Neural progenitor cell (in vitro differentiated cells): Measurements from ENCODE around the gene UNG. TPM values are rescaled to one million over a fixed set of nuclear protein-coding genes. Genes with fewer than 3 reads are reported as not detected.

ENCODE experiments used
- DNase-seq: peaks from one replicate; pipeline ENCODE4 v3.0.0-alpha.2; 2016; ENCODE audit warnings: low spot score
- H2AFZ ChIP-seq: fragments of 200-600 bp; sonication (generic); replicated peaks from 2 replicates; pipeline ENCODE4 v1.6.1; 2016; ENCODE audit warnings: antibody characterized with exemption
- H3F3A ChIP-seq: fragments of 200-600 bp; sonication (generic); 2 replicates; pipeline ENCODE4 v1.6.1; 2016; ENCODE audit warnings: antibody characterized with exemption, low read depth
- H3K27ac ChIP-seq: fragments of 200-600 bp; sonication (generic); 2 replicates; pipeline ENCODE4 v1.5.1; 2016; ENCODE audit warnings: mild to moderate bottlenecking
- H3K27me3 ChIP-seq: fragments of 200-600 bp; sonication (generic); 2 replicates; pipeline ENCODE4 v1.6.1; 2016; ENCODE audit warnings: mild to moderate bottlenecking, moderate library complexity
- H3K36me3 ChIP-seq: fragments of 200-600 bp; sonication (generic); 2 replicates; pipeline ENCODE4 v1.5.1; 2016
- H3K4me1 ChIP-seq: fragments of 200-600 bp; sonication (generic); 2 replicates; pipeline ENCODE4 v1.6.1; 2016; ENCODE audit warnings: mixed run types
- H3K4me2 ChIP-seq: fragments of 200-600 bp; sonication (generic); 2 replicates; pipeline ENCODE4 v1.6.1; 2016
- H3K4me3 ChIP-seq: fragments of 200-600 bp; sonication (generic); 2 replicates; pipeline ENCODE4 v1.5.1; 2016
- H3K79me2 ChIP-seq: fragments of 200-600 bp; sonication (generic); 2 replicates; pipeline ENCODE4 v1.6.1; 2016; ENCODE audit warnings: low read depth
- H3K9ac ChIP-seq: fragments of 200-600 bp; sonication (generic); 2 replicates; pipeline ENCODE4 v1.6.1; 2016
- H3K9me3 ChIP-seq: fragments of 200-600 bp; sonication (generic); 2 replicates; pipeline ENCODE4 v1.5.1; 2016; ENCODE audit warnings: low read depth
- H4K20me1 ChIP-seq: fragments of 200-600 bp; sonication (generic); 2 replicates; pipeline ENCODE4 v1.6.1; 2016; ENCODE audit warnings: low read depth
- H3K27ac Mint-ChIP-seq: 3 replicates; pipeline ENCODE4 v1.8.0; 2021; ENCODE audit warnings: mixed read lengths
- H3K27me3 Mint-ChIP-seq: 2 replicates; pipeline ENCODE4 v1.8.0; 2022; ENCODE audit warnings: low read depth, mild to moderate bottlenecking, inconsistent platforms, moderate library complexity, mixed read lengths; ENCODE audit not compliant: insufficient read depth
- H3K36me3 Mint-ChIP-seq: 3 replicates; pipeline ENCODE4 v1.8.0; 2021; ENCODE audit warnings: mixed read lengths
- H3K4me1 Mint-ChIP-seq: 3 replicates; pipeline ENCODE4 v1.8.0; 2021; ENCODE audit warnings: mixed read lengths
- H3K4me3 Mint-ChIP-seq: 3 replicates; pipeline ENCODE4 v1.8.0; 2021; ENCODE audit warnings: mild to moderate bottlenecking, moderate library complexity, mixed read lengths
- H3K9me3 Mint-ChIP-seq: 3 replicates; pipeline ENCODE4 v1.8.0; 2020; ENCODE audit warnings: mixed read lengths
- EZH2 ChIP-seq: fragments of 200-600 bp; sonication (generic); IDR thresholded peaks from 2 replicates; pipeline ENCODE4 v1.6.1; 2017; ENCODE audit warnings: antibody characterized with exemption, mild to moderate bottlenecking, moderate library complexity
- EZH2phosphoT487 ChIP-seq: fragments of 200-600 bp; sonication (generic); IDR thresholded peaks from 2 replicates; pipeline ENCODE4 v1.6.1; 2017; ENCODE audit warnings: antibody characterized with exemption
- total RNA-seq: library from RNA; depleted of rRNA; stranded (reverse); fragments of >200 nt; gene quantifications from 2 replicates; pipeline ENCODE4 v1.2.3, GENCODE V29; 2015; ENCODE audit warnings: low replicate concordance
- TF ChIP-seq, protein P1 (sequence below): fragments of 200-600 bp; sonication (generic); IDR thresholded peaks from 2 replicates; pipeline ENCODE4 v1.5.1; 2017; ENCODE audit warnings: antibody characterized with exemption, mild to moderate bottlenecking

UNG gene
- total RNA-seq, 1 donor from 2014 or later: 71.0 TPM

DNA sequence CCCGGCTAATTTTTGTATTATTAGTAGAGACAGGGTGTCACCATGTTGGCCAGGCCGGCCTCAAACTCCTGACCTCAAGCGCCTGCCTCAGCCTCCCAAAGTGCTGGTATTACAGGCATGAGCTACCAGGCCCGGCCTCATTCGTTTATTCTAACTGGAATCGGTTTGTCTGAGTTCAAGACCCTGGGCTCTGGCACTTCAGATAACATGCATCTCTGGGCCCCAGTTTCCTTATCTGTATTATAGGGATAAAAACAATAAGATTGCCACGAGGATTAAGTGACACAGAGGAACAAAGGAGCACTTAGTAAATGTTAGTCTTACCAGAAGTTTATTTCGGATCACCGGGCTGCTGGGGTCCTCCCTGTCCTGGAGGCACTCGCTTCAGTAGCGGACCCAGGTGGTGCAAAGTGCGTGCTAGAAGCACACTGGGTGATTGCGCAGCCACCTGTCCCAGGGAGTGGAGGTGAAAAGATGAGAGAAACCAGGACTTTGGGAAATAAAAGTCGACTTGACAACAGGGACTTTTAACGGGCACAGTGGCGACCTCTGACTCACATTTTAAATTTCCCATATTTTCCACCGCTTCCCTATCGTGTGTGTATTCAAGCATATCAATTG is 56.5 kb downstream of the UNG start:
- Histone ChIP-seq H3K4me2 (peak overlapping the region; percentile 75), H2AFZ (peak overlapping the region; percentile 86), H3K36me3 (no peaks in the 10 kb centered on the region), H3K4me1 (peaks cover 4% of the 10 kb centered on the region), H3K9me3 (no peaks in the 10 kb centered on the region), H3F3A (peaks cover 20% of the 10 kb centered on the region), H3K9ac (no peak overlapping the region), H3K4me3 (peak overlapping the region; percentile 55), H3K27me3 (peaks cover 16% of the 10 kb centered on the region), H3K79me2 (no peaks in the 10 kb centered on the region), H4K20me1 (no peaks in the 10 kb centered on the region), H3K27ac (no peak overlapping the region)
- Mint-ChIP-seq H3K4me3 (peak overlapping the region; percentile 94), H3K36me3 (no peaks in the 10 kb centered on the region), H3K4me1 (peaks cover 17% of the 10 kb centered on the region), H3K9me3 (no peaks in the 10 kb centered on the region), H3K27ac (no peak overlapping the region), H3K27me3 (peaks cover 9% of the 10 kb centered on the region)
- peak; percentile 51 for DNase-seq
- TF ChIP-seq EZH2: peak; percentile 15
- TF ChIP-seq EZH2phosphoT487: no peak
- TF ChIP-seq, protein P1, sequence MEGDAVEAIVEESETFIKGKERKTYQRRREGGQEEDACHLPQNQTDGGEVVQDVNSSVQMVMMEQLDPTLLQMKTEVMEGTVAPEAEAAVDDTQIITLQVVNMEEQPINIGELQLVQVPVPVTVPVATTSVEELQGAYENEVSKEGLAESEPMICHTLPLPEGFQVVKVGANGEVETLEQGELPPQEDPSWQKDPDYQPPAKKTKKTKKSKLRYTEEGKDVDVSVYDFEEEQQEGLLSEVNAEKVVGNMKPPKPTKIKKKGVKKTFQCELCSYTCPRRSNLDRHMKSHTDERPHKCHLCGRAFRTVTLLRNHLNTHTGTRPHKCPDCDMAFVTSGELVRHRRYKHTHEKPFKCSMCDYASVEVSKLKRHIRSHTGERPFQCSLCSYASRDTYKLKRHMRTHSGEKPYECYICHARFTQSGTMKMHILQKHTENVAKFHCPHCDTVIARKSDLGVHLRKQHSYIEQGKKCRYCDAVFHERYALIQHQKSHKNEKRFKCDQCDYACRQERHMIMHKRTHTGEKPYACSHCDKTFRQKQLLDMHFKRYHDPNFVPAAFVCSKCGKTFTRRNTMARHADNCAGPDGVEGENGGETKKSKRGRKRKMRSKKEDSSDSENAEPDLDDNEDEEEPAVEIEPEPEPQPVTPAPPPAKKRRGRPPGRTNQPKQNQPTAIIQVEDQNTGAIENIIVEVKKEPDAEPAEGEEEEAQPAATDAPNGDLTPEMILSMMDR: no peak

DNA sequence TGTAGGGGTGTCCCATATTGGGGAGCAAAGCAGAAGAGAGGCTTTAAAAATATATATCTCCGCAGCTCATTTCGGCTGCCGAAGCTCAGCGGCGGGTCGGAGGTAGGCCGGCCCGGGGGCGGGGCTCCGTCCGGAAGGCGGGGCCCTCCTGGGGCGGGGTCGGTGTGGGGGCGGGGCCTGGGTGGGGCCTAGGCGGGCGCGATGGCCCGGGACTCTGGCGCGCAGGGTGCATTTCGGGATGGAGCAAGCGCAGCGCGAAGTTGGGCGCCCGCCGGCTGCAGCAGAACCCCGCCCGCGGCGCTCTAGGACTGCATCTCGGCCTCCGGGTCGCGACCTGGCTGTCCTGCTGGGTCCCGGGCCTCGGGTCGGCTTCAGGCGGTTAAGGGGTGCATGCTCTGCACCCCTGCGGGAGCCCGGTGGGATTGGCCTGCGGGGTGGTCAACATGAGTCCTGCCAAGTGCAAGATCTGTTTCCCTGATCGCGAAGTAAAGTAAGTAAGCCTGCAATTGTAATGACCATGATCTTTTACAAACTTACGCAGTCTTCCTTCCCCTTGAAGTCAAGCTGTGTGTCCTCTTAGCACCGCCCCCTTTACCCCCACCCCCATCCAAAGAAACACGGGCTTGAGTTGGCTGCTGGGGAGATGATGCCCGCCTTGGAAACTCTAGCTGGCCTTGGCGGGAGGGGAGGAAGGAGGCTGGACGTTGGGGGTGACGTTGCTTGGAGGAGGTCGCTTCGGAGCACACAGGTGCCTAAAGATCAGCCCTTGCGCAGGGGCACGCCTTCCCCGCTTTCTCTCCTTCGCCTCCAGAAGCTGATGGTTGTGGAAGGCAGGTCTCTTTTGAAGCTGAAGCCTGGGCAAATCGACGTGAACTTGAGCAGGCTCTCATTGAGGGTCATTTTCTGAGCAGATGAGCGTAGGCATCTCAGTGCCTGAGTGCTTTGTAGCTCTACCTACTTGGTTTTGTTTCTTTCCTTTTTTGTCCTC is 57.3 kb downstream of the UNG start:
- H3K79me2 ChIP-seq: no peaks in the 10 kb centered on the region
- no peaks in the 10 kb centered on the region for H3K36me3 ChIP-seq
- H3K4me2 ChIP-seq: peak overlapping the region; percentile 75
- H3K4me3 ChIP-seq: peak overlapping the region; percentile 55
- no peaks in the 10 kb centered on the region for H3K9me3 ChIP-seq
- H3K36me3 Mint-ChIP-seq: no peaks in the 10 kb centered on the region
- no peak overlapping the region for H3K9ac ChIP-seq
- peak; percentile 93 for DNase-seq
- H3K27ac ChIP-seq: no peak overlapping the region
- peak overlapping the region; percentile 86 for H2AFZ ChIP-seq
- peak overlapping the region; percentile 36 for H3K27ac Mint-ChIP-seq
- no peaks in the 10 kb centered on the region for H3K9me3 Mint-ChIP-seq
- H3K4me3 Mint-ChIP-seq: peak overlapping the region; percentile 94
- peaks cover 9% of the 10 kb centered on the region for H3K27me3 Mint-ChIP-seq
- H3K4me1 Mint-ChIP-seq: peaks cover 17% of the 10 kb centered on the region
- H3K4me1 ChIP-seq: peaks cover 4% of the 10 kb centered on the region
- peaks cover 20% of the 10 kb centered on the region for H3F3A ChIP-seq
- H3K27me3 ChIP-seq: peaks cover 16% of the 10 kb centered on the region
- no peaks in the 10 kb centered on the region for H4K20me1 ChIP-seq
- TF ChIP-seq EZH2 (peak; percentile 0), EZH2phosphoT487 (no peak)

DNA sequence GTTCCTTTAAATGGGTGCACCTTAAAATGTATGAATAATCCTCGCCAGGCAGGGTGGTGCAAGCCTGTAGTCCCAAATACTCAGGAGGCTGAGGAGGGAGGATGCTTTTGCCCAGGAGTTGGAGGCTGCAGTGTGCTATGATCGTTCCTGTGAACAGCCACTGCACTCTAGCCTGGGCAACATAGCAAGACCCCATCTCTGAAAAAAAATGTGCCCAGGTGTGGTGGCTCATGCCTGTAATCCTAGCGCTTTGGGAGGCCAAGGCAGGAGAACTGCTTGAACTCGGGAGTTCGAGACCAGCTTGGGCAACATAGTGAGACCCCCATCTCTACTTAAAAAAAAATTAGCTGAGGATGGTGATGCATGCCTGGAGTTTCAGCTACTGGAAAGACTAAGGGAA is 58.6 kb downstream of the UNG start:
- H3K27ac Mint-ChIP-seq: no peak overlapping the region
- Histone ChIP-seq H3K9me3 (no peaks in the 10 kb centered on the region), H3K27ac (no peak overlapping the region), H2AFZ (no peak overlapping the region), H3K9ac (no peak overlapping the region), H3K4me3 (no peak overlapping the region), H3K36me3 (no peaks in the 10 kb centered on the region), H3K4me2 (no peak overlapping the region), H3K27me3 (peaks cover 16% of the 10 kb centered on the region), H4K20me1 (no peaks in the 10 kb centered on the region), H3K79me2 (no peaks in the 10 kb centered on the region), H3K4me1 (peaks cover 4% of the 10 kb centered on the region), H3F3A (peaks cover 20% of the 10 kb centered on the region)
- H3K4me1 Mint-ChIP-seq: peaks cover 17% of the 10 kb centered on the region
- H3K36me3 Mint-ChIP-seq: no peaks in the 10 kb centered on the region
- TF ChIP-seq, protein P1: no peak
- TF ChIP-seq EZH2 (no peak), EZH2phosphoT487 (no peak)
- H3K4me3 Mint-ChIP-seq: peak overlapping the region; percentile 94
- DNase-seq: no peak
- H3K9me3 Mint-ChIP-seq: no peaks in the 10 kb centered on the region
- H3K27me3 Mint-ChIP-seq: peaks cover 8% of the 10 kb centered on the region
